Esophagus squamous epithelium (tissue), 4 donors: ENCODE measurements around the gene GRHL1.

ENCODE experiments used
- CTCF ChIP-seq, 6 experiments: fragments of 450-650 bp in 4 of 6; fragments of 200-600 bp in 2 of 6; sonication (generic) in 2 of 6; IDR thresholded peaks; one replicate each; pipeline ENCODE4 v1.5.1; 2016 to 2019; ENCODE audit warnings: antibody characterized with exemption in 6 of 6, mild to moderate bottlenecking in 4 of 6, moderate library complexity in 4 of 6
- POLR2A ChIP-seq, 4 donors: fragments of 450-650 bp; IDR thresholded peaks; one replicate each; pipeline ENCODE4 v1.6.1; 2017; ENCODE audit warnings: antibody characterized with exemption in 4 of 4, mild to moderate bottlenecking in 4 of 4, moderate library complexity in 3 of 4

GRCh38 chr2:9949239-9949991 lies 2.1 kb upstream of the GRHL1 start:
- no peak for TF ChIP-seq CTCF (IDR thresholded peaks at IDR 0.05)
- TF ChIP-seq POLR2A (IDR thresholded peaks at IDR 0.05): no peak
